ENCODE measurements around the gene FAM107A.

Gene FAM107A

DNA sequence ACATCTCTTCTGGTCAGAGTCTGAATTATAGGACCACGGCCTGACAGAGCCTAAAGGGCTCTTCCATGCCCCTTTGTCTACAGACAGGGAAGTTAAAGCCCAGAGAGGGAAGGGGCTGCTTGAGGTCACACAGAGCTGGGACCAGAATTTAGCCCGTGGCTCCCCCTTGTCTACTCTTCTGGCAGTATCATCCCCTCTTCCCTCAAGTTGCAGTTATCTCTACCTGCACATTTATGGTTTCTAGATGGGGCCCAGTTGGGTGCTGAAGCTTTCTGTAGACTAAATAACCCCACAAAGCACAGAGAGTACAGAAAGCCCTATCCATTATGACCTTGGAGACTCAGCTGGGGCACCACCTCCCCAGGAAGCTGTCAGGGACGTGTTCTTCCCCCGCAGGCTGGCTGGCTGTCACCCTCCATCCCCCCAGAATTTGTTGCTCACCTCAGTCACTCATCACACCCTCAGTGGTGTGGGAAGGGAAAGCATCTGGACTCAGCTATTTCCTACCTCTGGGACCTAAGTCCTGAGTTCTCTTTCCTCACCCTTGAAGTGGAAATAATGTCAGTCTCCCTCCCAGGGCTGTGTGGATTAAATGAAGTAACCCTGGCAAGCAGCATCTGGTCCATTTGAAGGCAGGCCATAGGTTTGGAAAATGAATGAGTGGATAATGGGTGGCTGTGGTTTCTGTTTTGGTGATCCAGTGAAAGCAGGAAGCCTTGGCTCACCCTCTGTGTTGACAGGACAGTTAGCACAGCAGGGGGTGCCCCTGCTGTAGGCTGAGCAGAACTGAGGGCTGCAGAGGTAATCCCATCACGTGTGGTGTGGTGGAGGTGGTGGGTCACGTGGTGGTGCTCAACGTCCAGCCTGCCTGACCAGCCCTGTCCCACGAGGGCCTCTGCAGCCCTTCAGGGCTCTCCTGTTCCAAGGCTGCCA is 56.5 kb downstream of the FAM107A start:
- no peak overlapping the region for H3K27ac ChIP-seq
- TF ChIP-seq ZFX (IDR thresholded peaks at IDR 0.05): no peak
- TF ChIP-seq, protein P1, sequence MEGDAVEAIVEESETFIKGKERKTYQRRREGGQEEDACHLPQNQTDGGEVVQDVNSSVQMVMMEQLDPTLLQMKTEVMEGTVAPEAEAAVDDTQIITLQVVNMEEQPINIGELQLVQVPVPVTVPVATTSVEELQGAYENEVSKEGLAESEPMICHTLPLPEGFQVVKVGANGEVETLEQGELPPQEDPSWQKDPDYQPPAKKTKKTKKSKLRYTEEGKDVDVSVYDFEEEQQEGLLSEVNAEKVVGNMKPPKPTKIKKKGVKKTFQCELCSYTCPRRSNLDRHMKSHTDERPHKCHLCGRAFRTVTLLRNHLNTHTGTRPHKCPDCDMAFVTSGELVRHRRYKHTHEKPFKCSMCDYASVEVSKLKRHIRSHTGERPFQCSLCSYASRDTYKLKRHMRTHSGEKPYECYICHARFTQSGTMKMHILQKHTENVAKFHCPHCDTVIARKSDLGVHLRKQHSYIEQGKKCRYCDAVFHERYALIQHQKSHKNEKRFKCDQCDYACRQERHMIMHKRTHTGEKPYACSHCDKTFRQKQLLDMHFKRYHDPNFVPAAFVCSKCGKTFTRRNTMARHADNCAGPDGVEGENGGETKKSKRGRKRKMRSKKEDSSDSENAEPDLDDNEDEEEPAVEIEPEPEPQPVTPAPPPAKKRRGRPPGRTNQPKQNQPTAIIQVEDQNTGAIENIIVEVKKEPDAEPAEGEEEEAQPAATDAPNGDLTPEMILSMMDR (conservative IDR thresholded peaks at IDR 0.05): no peak

DNA sequence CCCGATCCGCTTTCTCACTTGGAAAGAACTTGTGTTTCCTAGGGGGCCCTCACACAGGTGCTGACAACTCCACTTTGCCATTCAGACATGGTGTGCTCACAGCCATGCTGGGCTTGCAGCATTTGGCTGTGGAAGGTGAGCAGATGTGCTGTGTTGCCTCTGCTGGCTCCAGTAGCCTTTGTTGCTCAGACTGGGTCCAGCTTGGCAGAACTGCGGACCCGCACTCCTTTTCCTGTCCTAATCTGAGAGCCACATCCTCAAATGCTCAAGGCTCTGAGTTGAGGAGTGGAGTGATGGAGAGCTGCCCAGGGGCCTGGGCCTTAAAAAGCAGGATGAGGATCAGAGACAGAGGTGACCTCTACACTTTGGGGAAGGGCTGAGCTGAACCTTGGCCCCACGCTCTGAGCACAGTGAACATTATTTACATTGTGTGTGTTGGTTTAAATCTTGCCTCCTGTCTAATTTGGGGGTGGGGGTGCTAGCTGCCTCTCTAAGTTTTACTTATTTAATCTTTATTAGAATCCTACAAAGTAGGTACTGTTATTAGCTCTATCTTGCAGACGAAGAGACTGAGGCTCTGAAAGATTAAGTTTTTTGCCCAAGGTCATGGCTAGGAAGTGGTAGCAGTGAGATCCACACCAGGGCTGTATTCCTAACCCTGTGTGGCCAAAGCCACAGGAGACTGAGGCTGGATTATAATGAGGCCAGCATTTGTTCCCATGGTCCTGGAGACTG is 57.4 kb downstream of the FAM107A start:
- TF ChIP-seq, protein P1 (conservative IDR thresholded peaks at IDR 0.05): no peak
- no peak for TF ChIP-seq ZFX (IDR thresholded peaks at IDR 0.05)
- no peak overlapping the region for H3K27ac ChIP-seq

DNA sequence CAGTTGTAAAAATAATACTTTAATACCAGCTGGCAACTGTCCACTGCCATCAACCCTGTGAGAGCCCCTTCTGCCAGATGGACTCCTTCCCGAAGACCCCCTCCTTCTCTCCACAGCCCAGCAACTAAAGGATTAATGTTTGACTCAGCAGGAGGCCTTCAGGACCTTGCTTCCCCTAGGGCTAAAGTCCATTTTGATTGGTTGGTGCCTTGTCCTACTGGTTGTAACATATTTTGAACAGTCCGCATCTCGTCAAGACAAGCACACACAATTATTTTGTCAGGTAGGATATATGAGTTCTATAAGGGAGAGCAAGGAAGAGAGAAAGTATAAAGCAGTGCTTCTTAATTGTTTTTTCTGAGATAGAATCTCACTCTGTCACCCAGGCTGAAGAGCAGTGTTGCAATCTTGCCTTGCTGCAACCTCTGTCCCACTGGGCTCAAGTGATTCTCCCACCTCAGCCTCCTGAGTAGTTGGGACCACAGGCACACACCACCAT is 58.9 kb downstream of the FAM107A start:
- TF ChIP-seq ZFX (IDR thresholded peaks at IDR 0.05): no peak
- H3K27ac ChIP-seq: no peak overlapping the region

DNA sequence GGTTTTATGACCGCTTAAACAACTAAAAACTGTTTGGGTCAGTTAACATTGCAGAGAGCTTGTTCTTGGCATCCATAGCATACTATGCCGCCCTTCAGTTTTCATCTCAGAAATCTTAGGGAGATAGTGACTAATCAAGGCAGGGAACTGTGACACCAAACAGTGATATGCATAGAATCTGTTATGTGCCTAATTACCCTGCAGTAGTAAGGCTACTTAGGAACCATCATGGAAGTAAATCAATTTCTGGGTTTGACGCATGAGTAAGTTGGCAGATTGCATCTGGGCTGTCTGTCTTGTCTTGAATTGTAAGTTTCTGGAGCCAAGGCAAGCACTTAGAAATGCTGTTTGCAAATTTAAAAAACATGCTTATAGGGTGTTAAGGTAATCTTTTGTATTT is 62.8 kb downstream of the FAM107A start:
- no peak for TF ChIP-seq ZFX (IDR thresholded peaks at IDR 0.05)
- TF ChIP-seq, protein P1 (conservative IDR thresholded peaks at IDR 0.05): no peak

More for the DNA sequence above, 62.8 kb downstream of the FAM107A start:
- no peak overlapping the region for H3K27ac ChIP-seq
